Activated CD4-positive, alpha-beta T cell treated with anti-CD3 and anti-CD28 coated beads, Interleukin-2, amount 10 ng/mL, durations not matched to agents 24 days and 14 days (primary cell): ENCODE measurements around the gene HOXD8. TPM values are rescaled to one million over a fixed set of nuclear protein-coding genes. Genes with fewer than 3 reads are reported as not detected.

ENCODE experiments used
- DNase-seq: peaks from one replicate; pipeline ENCODE4 v3.0.0; 2022
- H3K27ac Mint-ChIP-seq: one replicate; pipeline ENCODE4 v1.8.0; 2022; ENCODE audit warnings: mild to moderate bottlenecking, mixed read lengths
- H3K27me3 Mint-ChIP-seq: one replicate; pipeline ENCODE4 v1.8.0; 2022; ENCODE audit warnings: mixed read lengths
- H3K36me3 Mint-ChIP-seq: one replicate; pipeline ENCODE4 v1.8.0; 2022; ENCODE audit warnings: low read depth, mild to moderate bottlenecking, mixed read lengths
- H3K4me1 Mint-ChIP-seq: one replicate; pipeline ENCODE4 v1.8.0; 2021; ENCODE audit warnings: mixed read lengths
- H3K4me3 Mint-ChIP-seq: one replicate; pipeline ENCODE4 v1.8.0; 2022; ENCODE audit warnings: mild to moderate bottlenecking, moderate library complexity, mixed read lengths
- H3K9me3 Mint-ChIP-seq: one replicate; pipeline ENCODE4 v1.8.0; 2021; ENCODE audit warnings: mixed read lengths
- intact Hi-C: fragments of 100-400 bp; cut with micrococcal nuclease; formaldehyde crosslinking; loops from one replicate; pipeline ENCODE4 v1.15.1; 2023
- total RNA-seq: library from RNA; stranded (reverse); gene quantifications from 2 replicates; pipeline ENCODE4 v1.2.3, GENCODE V29; 2022

Gene HOXD8
- total RNA-seq, 1 donor from 2014 or later, result not detected

GRCh38 chr2:176102309-176102866, 27.1 kb upstream of the HOXD8 start:
- Mint-ChIP-seq H3K36me3 (peaks cover 8% of the 10 kb centered on the region), H3K4me1 (peaks cover 10% of the 10 kb centered on the region), H3K9me3 (peaks cover 5% of the 10 kb centered on the region), H3K27me3 (peaks cover 86% of the 10 kb centered on the region), H3K27ac (no peak overlapping the region), H3K4me3 (no peak overlapping the region)
- intact Hi-C loops, result no loop called here
- no peak for DNase-seq

- intact Hi-C loops, result no loop called here
- H3K9me3 Mint-ChIP-seq, result peaks cover 5% of the 10 kb centered on the region
These were observed 26.3 kb upstream of the HOXD8 start for GRCh38 chr2:176103194-176103593.

GRCh38 chr2:176103742-176104315, 25.7 kb upstream of the HOXD8 start:
- H3K36me3 Mint-ChIP-seq, result peaks cover 8% of the 10 kb centered on the region
- H3K4me1 Mint-ChIP-seq, result peaks cover 5% of the 10 kb centered on the region
- no peak for DNase-seq
- intact Hi-C loops, result no loop called here
- H3K27ac Mint-ChIP-seq, result no peak overlapping the region
- no peak overlapping the region for H3K4me3 Mint-ChIP-seq
- peaks cover 5% of the 10 kb centered on the region for H3K9me3 Mint-ChIP-seq
- peaks cover 79% of the 10 kb centered on the region for H3K27me3 Mint-ChIP-seq

More at GRCh38 chr2:176103194-176103593, 26.3 kb upstream of the HOXD8 start:
- H3K27me3 Mint-ChIP-seq, result peaks cover 79% of the 10 kb centered on the region
- peaks cover 8% of the 10 kb centered on the region for H3K36me3 Mint-ChIP-seq
- H3K4me1 Mint-ChIP-seq, result peaks cover 5% of the 10 kb centered on the region
- no peak overlapping the region for H3K27ac Mint-ChIP-seq
- H3K4me3 Mint-ChIP-seq, result no peak overlapping the region
- DNase-seq, result no peak

GRCh38 chr2:176104316-176105077, 25.0 kb upstream of the HOXD8 start:
- H3K4me3 Mint-ChIP-seq, result no peak overlapping the region
- intact Hi-C loops, result no loop called here
- DNase-seq, result no peak
- H3K36me3 Mint-ChIP-seq, result peaks cover 8% of the 10 kb centered on the region
- peak overlapping the region; percentile 51 for H3K27ac Mint-ChIP-seq
- H3K27me3 Mint-ChIP-seq, result peaks cover 79% of the 10 kb centered on the region
- H3K4me1 Mint-ChIP-seq, result peaks cover 5% of the 10 kb centered on the region
- peaks cover 8% of the 10 kb centered on the region for H3K9me3 Mint-ChIP-seq

GRCh38 chr2:176105078-176105729, 24.3 kb upstream of the HOXD8 start:
- peak overlapping the region; percentile 21 for H3K27ac Mint-ChIP-seq
- peaks cover 8% of the 10 kb centered on the region for H3K36me3 Mint-ChIP-seq
- H3K27me3 Mint-ChIP-seq, result peaks cover 82% of the 10 kb centered on the region
- H3K4me3 Mint-ChIP-seq, result no peak overlapping the region
- peaks cover 9% of the 10 kb centered on the region for H3K9me3 Mint-ChIP-seq
- intact Hi-C loops, result no loop called here
- DNase-seq, result no peak
- H3K4me1 Mint-ChIP-seq, result peaks cover 5% of the 10 kb centered on the region

- DNase-seq, result no peak
These were observed 23.6 kb upstream of the HOXD8 start for GRCh38 chr2:176105730-176106580.

GRCh38 chr2:176106581-176107539, 22.6 kb upstream of the HOXD8 start, which contains the start of gene HOXD11:
Gene HOXD11 (plus strand): TSS chr2:176107280. CDS start chr2:176107356, 76 bp downstream.
- Mint-ChIP-seq H3K27me3 (peaks cover 82% of the 10 kb centered on the region), H3K9me3 (peaks cover 9% of the 10 kb centered on the region), H3K4me1 (peaks cover 8% of the 10 kb centered on the region), H3K36me3 (peaks cover 8% of the 10 kb centered on the region), H3K4me3 (peak within 1 kb of the TSS; percentile 37), H3K27ac (peak within 1 kb of the TSS; percentile 77)
- peak; percentile 65 for DNase-seq
- intact Hi-C loops, result no loop called here

More at GRCh38 chr2:176105730-176106580, 23.6 kb upstream of the HOXD8 start:
- Mint-ChIP-seq H3K4me3 (peak overlapping the region; percentile 37), H3K27ac (peak overlapping the region; percentile 77), H3K27me3 (peaks cover 83% of the 10 kb centered on the region), H3K4me1 (peaks cover 5% of the 10 kb centered on the region), H3K9me3 (peaks cover 9% of the 10 kb centered on the region), H3K36me3 (peaks cover 8% of the 10 kb centered on the region)
- intact Hi-C loops, result no loop called here

GRCh38 chr2:176107731-176108181, 21.7 kb upstream of the HOXD8 start:
- H3K9me3 Mint-ChIP-seq, result peaks cover 9% of the 10 kb centered on the region
- peaks cover 8% of the 10 kb centered on the region for H3K36me3 Mint-ChIP-seq
- no peak for DNase-seq
- intact Hi-C loops, result no loop called here
- H3K27ac Mint-ChIP-seq, result no peak overlapping the region
- no peak overlapping the region for H3K4me3 Mint-ChIP-seq
- H3K27me3 Mint-ChIP-seq, result peaks cover 81% of the 10 kb centered on the region
- peaks cover 8% of the 10 kb centered on the region for H3K4me1 Mint-ChIP-seq

GRCh38 chr2:176109192-176109901, 20.2 kb upstream of the HOXD8 start:
- Mint-ChIP-seq H3K36me3 (peaks cover 8% of the 10 kb centered on the region), H3K9me3 (peaks cover 9% of the 10 kb centered on the region), H3K27me3 (peaks cover 84% of the 10 kb centered on the region), H3K27ac (peak overlapping the region; percentile 75), H3K4me1 (peaks cover 8% of the 10 kb centered on the region), H3K4me3 (no peak overlapping the region)
- intact Hi-C loops, result no loop called here
- no peak for DNase-seq

- intact Hi-C loops, result loop anchor here (2.0 kb wide), 3 partner anchors 19 to 49 kb away; partner anchors contain the start of genes EVX2 and HOXD8
- no peak overlapping the region for H3K27ac Mint-ChIP-seq
- H3K9me3 Mint-ChIP-seq, result peaks cover 9% of the 10 kb centered on the region
These were observed 19.6 kb upstream of the HOXD8 start for GRCh38 chr2:176109946-176110345.

GRCh38 chr2:176110415-176111308, 18.8 kb upstream of the HOXD8 start:
- peaks cover 4% of the 10 kb centered on the region for H3K36me3 Mint-ChIP-seq
- H3K27me3 Mint-ChIP-seq, result peaks cover 77% of the 10 kb centered on the region
- H3K27ac Mint-ChIP-seq, result peak overlapping the region; percentile 12
- intact Hi-C loops, result loop anchor here (2.0 kb wide), 3 partner anchors 18 to 48 kb away; partner anchors contain the start of genes EVX2 and HOXD8
- no peak overlapping the region for H3K4me3 Mint-ChIP-seq
- H3K9me3 Mint-ChIP-seq, result peaks cover 9% of the 10 kb centered on the region
- peaks cover 8% of the 10 kb centered on the region for H3K4me1 Mint-ChIP-seq
- no peak for DNase-seq

More at GRCh38 chr2:176109946-176110345, 19.6 kb upstream of the HOXD8 start:
- Mint-ChIP-seq H3K27me3 (peaks cover 80% of the 10 kb centered on the region), H3K4me3 (no peak overlapping the region), H3K4me1 (peaks cover 8% of the 10 kb centered on the region), H3K36me3 (peaks cover 7% of the 10 kb centered on the region)
- no peak for DNase-seq
